Measurements from ENCODE around the gene STK38.

DNA sequence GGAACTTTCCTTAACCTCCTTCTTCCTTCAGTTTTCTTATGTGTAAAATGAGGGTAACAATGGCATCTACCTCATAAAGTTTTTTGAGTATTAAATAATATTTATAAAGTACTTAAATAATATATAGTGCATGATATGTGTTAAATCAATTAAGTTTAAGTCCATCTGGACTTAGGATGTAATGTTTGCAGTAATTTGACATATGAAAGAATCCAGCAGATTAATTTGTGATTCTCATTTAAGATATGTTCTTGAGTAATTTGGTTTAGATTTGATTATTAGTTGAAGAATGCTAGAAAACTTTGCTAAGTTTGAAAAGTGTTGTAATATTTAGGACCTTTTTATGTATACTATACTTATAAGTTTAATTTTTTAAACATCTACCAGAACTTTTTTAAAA, 86.4 kb downstream of the STK38 start:
- no peak for TF ChIP-seq CTCF (conservative IDR thresholded peaks at IDR 0.05)
- TF ChIP-seq EZH2 (IDR thresholded peaks at IDR 0.05; ENCODE audit: low read depth): no peak
